GM18519 (cell line): ENCODE results near the gene TET3.

Source experiments
- ATAC-seq: cut with Tn5 transposase; IDR thresholded peaks from one replicate; pipeline ENCODE4 v1.9.1; 2021; ENCODE audit warnings: mild to moderate bottlenecking, moderate library complexity; ENCODE audit not compliant: unreplicated experiment, low FRiP score

The TET3 gene

DNA sequence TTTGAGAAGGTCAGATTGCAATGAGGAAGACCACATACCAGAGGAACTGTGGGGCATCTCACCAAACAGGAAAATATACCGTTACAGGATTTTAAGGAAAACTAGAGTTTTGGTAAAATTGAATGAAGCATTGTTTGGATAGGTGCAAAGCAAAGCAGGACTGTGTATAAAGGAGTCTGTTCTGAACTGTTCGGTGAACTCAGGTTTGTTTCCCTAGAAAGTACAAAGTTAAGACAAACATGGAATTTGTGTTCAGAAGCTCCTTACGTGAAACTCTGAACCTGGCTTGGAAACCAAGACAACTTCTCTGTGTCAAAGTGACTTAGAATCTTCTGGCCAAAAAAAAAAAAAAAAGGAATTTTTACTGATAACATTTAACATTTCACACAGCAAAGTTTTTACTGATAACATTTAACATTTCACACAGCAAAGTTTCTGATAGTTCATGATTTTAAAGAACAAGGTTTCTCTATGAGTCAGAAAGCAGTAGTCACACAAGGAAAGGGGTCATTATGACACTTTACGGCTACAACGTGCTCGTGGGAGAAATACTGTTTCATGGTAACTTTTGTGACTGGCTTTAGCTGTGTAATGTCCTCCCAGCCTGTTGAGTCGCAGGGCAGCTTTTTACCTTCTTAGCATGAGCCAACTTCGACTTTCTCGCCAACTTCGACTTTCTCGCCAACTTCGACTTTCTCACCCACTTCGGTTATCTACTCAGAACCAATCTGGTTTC, 21.2 kb upstream of the TET3 start:
- ATAC-seq = peak; percentile 53

DNA sequence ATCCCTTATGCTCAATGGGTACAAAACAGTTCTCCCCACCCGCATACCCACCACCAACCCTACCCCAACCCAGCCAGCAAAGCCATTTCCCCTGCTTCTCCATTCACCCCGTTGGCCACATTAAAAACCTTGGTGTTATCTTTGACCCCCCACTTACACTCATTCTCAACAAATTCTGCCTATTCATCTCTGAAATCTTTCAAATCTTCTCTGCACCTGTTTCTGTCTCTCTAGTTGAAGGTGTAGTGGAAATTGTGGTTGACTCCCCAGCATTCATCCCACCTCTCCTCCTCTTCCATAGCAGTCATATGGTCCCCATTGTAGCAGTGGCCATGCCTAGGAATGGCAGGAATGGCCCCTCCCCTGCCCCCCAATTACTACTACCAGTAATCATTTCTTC, 20.5 kb upstream of the TET3 start:
- no peak for ATAC-seq

DNA sequence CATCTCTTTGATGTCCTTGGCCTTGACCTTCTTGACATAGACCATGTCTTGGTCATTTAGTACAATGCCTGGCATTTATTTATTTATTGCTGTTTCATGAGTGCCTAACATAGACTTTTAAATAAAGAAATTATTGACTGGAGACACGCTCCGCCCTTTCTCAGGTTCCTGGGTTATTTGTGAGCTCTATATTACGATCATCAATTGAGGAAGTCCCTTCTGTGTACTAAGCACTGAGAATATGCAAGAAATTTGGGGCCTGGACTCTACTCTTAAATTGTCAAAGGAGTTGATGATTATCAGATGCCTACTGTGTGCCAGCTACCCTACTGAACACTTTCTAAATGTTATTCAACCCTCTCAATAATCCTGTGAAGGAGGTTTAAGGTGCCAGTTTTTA, 19.7 kb upstream of the TET3 start:
- ATAC-seq = no peak

DNA sequence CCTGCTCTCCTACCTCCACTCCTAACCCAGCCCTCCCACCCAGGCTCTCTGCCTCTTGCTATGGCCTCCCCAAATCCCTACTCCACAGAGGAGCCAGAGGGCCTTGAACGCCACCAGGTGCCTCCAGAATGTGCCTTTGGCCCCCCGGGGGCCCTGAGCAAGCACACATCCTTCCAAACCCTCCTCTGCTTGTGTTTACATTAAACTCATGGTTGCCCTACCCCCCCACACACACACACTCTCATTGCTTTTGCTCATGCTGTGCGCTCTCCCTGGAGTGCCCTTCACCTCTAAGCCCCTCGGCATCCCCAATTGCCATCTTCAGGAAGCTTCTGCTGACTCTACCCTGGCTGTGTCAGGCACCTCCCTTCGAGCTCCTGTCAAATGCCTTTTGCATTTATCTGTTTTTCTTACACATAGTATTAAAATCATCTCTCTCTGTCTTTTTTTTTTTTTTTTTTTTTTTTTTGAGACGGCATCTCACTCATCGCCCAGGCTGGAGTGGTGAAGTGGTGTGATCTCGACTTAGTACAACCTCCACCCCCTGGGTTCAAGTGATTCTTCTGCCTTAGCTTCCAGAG, 16.3 kb upstream of the TET3 start:
- ATAC-seq = no peak

DNA sequence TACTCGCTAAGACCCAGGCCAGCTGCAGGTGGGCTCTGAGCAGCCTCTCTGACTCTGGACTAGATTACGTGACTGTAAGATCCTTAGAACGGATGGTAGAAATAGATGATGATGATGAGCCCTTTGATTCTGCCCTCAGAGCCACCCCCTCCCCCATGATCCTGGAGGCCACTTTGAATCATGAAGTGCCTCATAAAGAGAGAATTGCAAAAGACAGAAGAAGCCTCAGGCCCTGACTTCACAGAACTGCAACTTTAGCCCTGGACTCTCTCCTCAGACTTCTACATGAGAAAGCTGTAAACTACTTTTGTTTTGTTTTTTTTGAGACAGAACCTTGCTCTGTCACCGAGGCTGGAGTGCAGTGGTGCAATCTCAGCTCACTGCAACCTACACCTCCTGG, 15.4 kb upstream of the TET3 start:
- ATAC-seq = no peak

DNA sequence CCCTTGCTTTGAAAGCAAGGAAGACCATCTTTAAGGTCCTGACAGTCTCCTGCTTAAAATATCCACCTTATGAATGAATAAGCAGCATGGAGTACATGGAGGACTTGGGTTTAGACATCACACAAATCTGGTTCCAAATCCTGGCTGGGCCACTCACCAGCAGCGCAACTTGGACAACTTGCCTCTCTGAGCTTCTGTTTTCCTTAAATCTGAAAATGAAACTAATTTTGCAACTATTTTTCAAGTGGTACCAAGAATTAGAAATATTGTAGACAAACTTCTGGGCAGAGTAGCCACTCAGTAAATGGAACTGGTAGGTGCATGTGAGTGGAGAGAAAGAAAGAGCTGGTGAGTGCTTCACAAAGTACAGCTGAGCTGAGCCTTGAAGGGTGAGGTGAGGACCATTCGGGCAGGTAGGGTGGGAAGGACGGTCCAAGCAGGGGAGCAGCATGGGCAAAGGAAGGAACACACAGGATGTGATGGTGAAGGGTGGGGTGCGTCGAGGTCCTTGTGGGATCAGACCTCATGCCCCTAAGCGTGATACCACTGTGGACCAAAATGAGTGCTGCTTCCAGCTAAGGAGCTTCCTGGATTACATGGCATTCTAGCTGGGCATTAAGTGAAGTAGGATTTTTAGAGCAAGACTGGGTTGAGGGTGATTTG, 14.4 kb upstream of the TET3 start:
- no peak for ATAC-seq

DNA sequence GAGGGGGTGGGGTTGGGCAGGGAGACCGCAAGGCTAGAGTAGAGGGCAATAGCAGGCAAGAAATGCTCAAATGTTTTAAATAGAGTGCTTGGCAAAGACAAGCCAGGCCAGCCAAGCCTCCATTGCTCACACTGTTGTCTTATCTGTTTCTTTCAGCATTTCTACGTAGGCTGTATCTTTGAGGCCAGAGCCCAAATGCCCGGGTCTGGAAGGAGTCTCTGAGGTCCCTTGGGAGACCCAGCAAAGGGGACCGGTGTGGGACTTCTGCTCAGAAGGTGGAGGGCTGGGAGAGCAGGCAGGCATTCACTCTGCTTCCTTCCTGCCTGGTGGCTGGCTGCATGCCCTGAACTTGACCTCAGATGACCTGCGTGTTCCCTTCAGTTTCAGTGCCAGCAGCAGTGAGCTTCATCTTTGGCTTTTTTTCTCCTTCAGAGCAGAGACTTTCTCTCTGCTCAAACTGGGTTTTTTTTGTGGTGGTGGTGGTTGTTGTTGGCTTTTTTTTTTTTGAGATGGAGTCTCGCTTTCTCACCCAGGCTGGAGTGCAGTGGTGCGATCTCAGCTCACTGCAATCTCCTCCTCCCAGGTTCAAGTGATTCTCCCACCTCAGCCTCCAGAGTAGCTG, 13.7 kb upstream of the TET3 start:
- peak; percentile 48 for ATAC-seq

DNA sequence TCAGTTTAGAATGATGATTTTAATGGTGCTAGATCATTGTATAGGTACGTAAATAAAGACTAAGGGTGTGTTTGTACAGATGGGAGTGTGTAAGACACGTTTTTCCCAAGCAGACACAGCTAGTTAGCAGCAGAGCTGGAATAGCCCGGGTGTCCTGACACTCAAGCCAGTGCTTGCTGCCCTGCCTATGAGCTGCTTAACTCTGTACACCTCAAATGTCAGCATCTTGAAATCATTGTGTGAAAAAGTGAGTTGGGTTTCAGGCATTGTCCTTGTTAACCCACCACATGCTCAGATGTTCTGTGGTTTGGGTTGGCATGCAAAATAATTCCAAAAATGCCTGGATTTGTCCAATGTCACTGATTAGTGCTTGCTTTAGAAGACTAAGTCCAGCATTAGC, 13.0 kb upstream of the TET3 start:
- no peak for ATAC-seq

DNA sequence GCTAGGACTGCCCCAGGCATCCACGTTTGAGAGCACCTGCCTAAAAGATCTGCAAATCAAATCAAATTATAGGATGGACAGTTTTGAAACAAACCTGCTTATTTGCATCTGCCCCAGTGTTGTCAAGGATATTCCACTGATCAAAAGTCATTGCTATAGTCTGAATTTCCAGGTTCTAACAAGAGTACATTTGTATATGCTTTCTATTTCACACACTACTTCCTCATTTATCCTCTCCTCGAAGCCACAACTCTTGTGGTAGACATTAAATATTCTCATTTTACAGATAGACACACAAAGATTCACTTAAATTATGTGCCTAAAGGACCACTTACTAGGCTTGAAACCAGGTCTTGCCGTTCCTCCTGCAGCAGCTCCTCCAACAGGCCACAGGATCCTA, 11.9 kb upstream of the TET3 start:
- ATAC-seq = no peak

DNA sequence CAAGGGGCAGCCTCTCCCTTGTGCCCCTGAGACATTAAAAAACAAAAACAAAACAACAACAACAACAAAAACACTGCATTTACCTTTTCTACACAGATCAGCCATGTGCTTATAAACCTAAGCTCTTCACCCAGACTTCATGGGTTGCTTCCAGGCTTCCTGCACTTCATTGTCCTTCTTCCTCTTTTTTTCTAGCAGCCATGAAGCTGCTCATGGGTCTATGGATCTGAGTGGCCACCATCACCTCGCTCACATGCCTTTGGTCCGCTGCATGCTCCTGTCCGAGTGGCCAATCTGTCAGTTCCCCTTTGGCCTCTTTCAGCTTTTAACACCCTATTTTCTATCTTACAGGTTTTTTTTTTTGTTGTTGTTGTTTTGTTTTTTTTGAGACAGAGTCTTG, 9.0 kb upstream of the TET3 start:
- ATAC-seq = no peak

DNA sequence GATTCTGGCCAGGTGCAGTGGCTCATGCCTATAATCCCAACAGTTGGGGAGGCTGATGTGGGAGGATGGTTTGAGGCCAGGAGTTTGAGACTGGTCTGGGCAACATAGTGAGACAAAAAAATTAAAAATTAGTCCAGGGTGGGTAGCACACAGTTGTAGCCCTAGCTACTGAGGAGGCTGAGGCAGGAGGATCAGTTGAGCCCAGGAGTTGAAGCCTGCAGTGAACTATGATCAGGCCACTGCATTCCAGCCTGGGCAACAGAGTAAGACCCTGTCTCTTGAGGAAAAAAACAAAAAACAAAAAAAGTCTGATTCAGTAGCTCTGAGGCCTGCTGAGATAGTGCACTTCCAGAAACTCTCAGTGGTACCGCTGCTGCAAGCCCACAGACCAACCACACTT, 7.9 kb upstream of the TET3 start:
- no peak for ATAC-seq

DNA sequence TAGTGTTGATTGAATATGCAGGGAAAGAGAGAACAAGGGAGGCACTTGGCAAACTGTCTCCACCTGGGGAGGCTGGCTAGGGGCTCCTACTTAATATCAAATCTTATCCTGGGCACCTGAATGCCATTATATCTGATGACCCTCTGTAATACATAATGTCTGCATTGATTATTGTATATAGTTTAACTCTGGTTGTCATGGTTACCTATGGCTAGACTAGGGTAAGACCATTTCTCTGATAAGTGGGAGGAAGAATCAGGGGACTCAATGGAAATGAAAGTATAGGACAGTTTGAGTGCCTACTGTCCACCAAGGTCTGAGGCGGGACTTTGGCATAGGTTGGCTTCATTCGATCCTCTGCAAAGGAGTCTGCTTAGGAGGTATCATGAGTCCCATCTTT, 7.2 kb upstream of the TET3 start:
- ATAC-seq = no peak

DNA sequence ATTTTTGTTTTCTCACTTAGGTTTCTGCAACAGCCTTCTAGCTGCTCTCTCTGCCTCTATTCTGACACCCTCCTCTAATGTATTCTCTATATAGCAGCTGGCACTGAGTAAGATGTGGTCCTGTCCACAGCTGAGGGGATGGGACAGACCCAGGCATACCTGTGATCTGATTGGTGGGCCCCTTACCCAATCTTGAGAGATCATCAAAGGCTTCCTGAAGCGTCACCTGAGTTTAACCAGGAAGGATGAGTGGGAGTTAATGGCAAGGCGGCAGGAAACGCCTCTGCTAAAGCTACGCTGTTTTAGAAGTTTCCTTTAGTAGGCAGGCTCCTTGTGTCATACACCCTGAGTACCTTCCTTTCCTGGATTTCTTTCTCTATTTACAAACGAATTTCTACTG, 5.7 kb upstream of the TET3 start:
- no peak for ATAC-seq

DNA sequence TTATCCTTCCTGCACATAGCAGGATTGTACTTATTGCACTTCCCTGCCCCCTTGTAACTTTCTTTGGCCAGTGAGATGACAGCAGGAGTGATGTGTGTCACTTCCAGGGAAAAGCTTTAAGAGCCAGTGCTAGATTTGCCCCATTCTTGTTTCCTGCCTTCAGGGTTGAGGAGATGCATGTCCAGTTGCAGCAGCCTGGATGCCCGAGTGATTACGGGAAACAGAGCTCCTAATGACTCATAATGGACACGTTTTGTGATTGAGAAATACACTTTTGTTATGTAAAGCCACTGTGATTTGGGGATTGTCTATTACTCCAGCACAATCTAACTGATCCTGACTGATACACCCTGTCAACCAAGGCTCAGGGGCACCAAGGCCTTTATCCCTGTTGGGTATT, 5.0 kb upstream of the TET3 start:
- ATAC-seq = no peak

DNA sequence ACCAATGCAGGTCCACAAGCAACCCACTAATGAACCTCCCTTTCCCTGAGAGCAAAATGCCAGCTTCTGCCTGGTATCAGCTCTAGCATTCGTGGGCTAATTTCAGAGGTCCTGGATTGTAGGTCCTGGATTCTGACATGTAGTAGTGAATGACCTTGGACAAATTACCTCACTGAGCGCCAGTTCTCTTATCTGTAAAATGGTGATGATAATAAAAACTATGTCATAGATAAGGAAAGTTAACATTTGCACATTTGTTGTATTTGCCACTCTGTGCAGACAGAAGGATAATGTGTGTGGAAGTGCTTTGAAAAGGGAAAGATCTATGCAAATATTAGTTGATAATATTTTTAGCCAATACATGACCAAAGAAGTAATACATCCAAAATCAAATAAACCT, 4.1 kb upstream of the TET3 start:
- no peak for ATAC-seq

DNA sequence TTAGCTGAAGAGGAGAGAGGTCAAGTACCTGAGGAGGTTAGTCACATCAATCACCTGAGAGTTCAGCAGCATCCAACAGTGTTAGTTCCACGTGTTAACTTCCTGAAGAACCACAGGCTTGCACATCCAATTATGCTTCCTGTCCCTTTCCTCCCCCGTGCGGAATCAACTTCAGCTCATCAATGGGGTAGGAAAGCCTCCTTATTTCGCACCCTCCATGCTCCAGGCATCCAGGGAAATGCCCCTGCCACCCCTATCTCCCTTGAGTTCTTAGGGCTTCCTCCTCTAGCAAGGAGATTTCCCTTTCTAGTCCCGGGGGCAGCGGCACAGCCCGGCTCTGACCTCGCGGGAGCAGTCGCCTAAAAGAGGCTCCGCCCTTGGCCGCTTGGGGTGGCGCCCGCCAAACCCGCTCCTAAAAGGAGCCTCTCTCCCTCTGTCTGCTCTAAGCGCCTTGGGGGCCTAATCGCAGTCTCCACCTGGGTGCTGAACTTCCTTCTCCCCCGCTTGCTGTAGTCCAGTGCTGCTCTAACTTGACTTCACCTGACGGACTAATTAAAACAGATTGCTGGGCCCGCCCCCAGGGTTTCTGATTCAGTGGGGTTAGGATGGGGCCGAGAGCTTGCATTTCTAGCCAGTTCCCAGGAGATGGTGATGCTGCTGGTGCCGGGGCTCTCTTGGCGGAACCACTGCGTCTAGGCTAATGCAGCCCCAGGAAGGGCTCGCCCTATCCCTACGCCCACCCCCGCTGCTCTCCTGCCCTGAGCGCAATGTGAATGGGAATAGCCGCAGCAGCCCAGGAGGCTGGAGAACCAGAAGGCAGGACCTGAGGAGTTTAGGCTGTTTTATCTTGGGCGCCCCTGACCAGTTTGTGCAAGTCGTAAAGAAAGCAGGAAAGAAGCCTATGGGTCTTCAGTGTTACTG, 3.4 kb upstream of the TET3 start:
- ATAC-seq = no peak

DNA sequence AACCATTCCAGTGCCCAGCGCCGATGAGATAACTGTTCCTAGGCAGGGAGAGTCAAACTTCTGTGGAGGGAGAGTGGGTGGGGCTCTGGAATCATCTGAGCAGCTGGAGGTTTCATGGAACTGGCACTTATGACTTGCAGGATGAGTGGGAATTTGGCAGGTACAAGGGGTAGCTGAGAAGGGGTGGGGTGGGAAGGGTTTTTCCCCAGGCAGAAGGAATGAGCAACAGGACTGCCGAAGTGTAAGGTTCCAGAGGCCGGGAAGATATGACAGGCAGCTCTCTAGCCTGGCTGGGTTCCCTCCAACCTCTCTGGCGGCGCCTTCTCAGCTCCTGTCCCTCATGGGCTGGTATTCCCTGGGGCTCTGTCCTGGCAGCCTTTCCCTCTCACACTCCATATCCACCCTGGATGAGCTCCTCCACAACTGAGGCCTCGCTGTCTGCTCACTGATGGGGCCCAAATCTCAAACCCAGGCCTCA, 2.5 kb upstream of the TET3 start:
- ATAC-seq = no peak

DNA sequence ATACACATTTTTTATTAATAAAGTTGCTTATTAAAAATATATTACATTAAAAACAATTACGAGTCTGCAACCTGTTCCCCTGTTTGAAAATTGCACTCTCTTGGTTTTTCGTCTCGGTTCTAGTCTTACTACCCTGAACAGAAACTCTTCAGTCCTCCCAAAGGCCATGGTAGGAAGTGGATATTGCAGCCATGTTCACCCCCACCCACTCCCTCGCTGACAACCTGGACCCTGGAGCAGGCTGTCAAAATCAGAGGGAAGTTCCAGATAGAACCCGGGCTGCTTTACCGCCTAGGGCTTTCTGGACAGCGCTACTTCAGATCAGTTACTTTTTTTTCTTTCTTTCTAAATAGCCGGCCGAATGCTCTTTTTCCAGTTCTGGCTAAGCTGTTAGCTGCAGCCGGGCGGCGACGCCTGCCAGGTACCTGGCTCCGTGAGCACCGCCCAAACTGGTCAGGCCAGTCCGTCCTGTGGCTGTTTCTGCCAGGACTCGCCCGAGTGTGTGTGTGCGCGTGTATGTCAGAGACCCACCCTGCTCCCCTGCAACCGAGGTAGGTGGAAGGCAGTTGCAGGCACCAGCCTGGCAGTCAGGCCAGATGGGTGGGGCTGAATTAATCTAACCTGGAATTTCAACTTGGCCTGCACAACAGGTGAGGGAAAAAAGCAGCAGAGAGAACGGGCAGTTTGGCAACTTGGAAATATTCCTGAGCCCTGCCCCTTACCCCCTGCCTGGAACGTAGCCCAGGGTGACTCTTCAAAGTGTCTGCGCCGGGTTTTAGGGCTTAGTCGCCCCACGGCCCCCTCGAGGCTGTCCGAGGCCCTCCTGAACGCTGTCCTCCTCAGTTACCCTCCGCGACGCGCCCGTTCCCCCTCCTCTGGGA, 1.1 kb upstream of the TET3 start:
- ATAC-seq = no peak

DNA sequence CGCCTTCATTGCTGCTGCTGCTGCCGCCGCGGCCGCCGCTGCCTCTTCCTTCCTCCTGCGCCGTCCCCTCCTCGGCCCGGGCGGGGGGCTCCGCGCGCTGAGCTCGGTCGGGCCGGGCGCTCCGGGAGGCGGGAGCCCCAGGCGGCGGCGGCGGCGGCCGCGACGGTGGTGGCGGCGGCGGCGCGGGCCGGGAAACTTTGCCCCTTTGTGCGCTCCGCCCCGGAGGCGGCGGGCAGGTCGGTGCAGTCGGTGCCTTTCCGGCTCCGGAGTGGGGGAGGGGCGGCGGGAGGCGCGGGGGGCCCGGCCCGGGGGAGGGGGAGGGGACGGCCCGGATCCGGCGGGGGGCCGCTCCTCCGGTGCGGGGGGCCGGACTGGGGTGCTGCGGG, 205 bp downstream of the TET3 start:
- peak; percentile 3 for ATAC-seq
